Lung (tissue), 12 donors: Measurements from ENCODE around the gene RAB27B. TPM values are rescaled to one million over a fixed set of nuclear protein-coding genes. Genes with fewer than 3 reads are reported as not detected.
"Not testable (repeated sequence)": the region's sequence is repeated elsewhere in the genome, so short reads cannot be mapped to it uniquely, and the experiment has no call there.

Experiments used
- ATAC-seq: fragments of 200-7000 bp; cut with Tn5 transposase; one replicate; pipeline ENCODE4 v1.9.1; 2020; ENCODE audit warnings: moderate number of reproducible peaks; ENCODE audit not compliant: insufficient read depth, low FRiP score
- DNase-seq, 3 donors: peaks; one replicate each; pipeline ENCODE4 v3.0.0-alpha.2; 2013 to 2017
- H3K27ac ChIP-seq, 2 donors: one replicate each; pipeline ENCODE4 v1.5.1; 2013; ENCODE audit warnings: mild to moderate bottlenecking in 2 of 2, moderate library complexity in 2 of 2, control low read depth in 1 of 2, inconsistent platforms in 1 of 2, low read depth in 1 of 2, low read length in 1 of 2
- H3K27me3 ChIP-seq, 3 donors: one replicate each; pipeline ENCODE4 v1.5.1; 2013; ENCODE audit warnings: low read length in 2 of 3; ENCODE audit not compliant: control insufficient read depth in 3 of 3, insufficient read depth in 3 of 3
- H3K36me3 ChIP-seq, 4 donors: one replicate each; pipeline ENCODE4 v1.5.1; 2013; ENCODE audit warnings: low read length in 4 of 4, mild to moderate bottlenecking in 1 of 4, moderate library complexity in 1 of 4; ENCODE audit not compliant: control insufficient read depth in 4 of 4, insufficient read depth in 4 of 4
- H3K4me1 ChIP-seq, 5 donors: one replicate each; pipeline ENCODE4 v1.5.1; 2013; ENCODE audit warnings: low read length in 5 of 5, mild to moderate bottlenecking in 2 of 5, moderate library complexity in 1 of 5; ENCODE audit not compliant: control insufficient read depth in 5 of 5, insufficient read depth in 5 of 5
- H3K4me3 ChIP-seq: one replicate; pipeline ENCODE4 v1.5.1; 2013; ENCODE audit warnings: mild to moderate bottlenecking, control low read depth, moderate library complexity
- H3K9ac ChIP-seq, 2 donors: one replicate each; pipeline ENCODE4 v1.5.1; 2013; ENCODE audit warnings: low read length in 2 of 2, control low read depth in 1 of 2; ENCODE audit not compliant: insufficient read depth in 1 of 2
- H3K9me3 ChIP-seq, 4 donors: one replicate each; pipeline ENCODE4 v1.5.1; 2013; ENCODE audit warnings: low read length in 3 of 4, mild to moderate bottlenecking in 1 of 4, moderate library complexity in 1 of 4; ENCODE audit not compliant: control insufficient read depth in 4 of 4, insufficient read depth in 3 of 4
- CTCF ChIP-seq: IDR thresholded peaks from 2 replicates; pipeline ENCODE4 v1.5.1; 2012; ENCODE audit warnings: mild to moderate bottlenecking; ENCODE audit errors: control extremely low read depth, extremely low read depth
- WGBS, 2 donors: extraction: QIAGEN DNeasy Blood & Tissue Kit; methylation state at CpG; one replicate each; pipeline ENCODE4 v1.1.7; 2013; 5-methylcytosine and 5-hydroxymethylcytosine counted together
- polyA plus RNA-seq, 2 donors: library from polyadenylated mRNA; stranded (reverse); fragments of 200-250 nt; gene quantifications; one replicate each; pipeline ENCODE4 v1.2.1, GENCODE V29; 2013
- total RNA-seq, 2 donors: library from RNA; depleted of rRNA in 1 of 2; stranded (reverse); fragments of >200 nt in 1 of 2; gene quantifications; one replicate each; pipeline ENCODE4 v1.2.1, GENCODE V29; 2014 to 2021
- donor health status: control.
- donor health status: control.
- donor health status: Bipolar disorder and iron deficiency.
- donor health status: healthy.
- donor health status: DM: yes; HTN: yes; CAD: no.

Gene RAB27B
- total and polyA plus RNA-seq, 4 donors, result 5.0 to 21.5 (median 7.5) TPM

GRCh38 chr18:54812885-54813284, 15.4 kb upstream of the RAB27B start:
- H3K4me3 ChIP-seq, result no peak overlapping the region
- no peaks in the 10 kb centered on the region for H3K4me1 ChIP-seq
- H3K36me3 ChIP-seq, result no peaks in the 10 kb centered on the region
- H3K27ac ChIP-seq, result no peak overlapping the region
- ATAC-seq (no peak), DNase-seq (no peak)
- WGBS, 2 donors, result 36 to 65% methylated on average over 2 of the region's 2 CpGs
- no peak overlapping the region for H3K9ac ChIP-seq
- no peaks in the 10 kb centered on the region for H3K27me3 ChIP-seq
- H3K9me3 ChIP-seq, result no peaks in the 10 kb centered on the region
- no peak for TF ChIP-seq CTCF

- H3K4me3 ChIP-seq, result no peak overlapping the region
- no peak overlapping the region for H3K9ac ChIP-seq
- H3K9me3 ChIP-seq, result no peaks in the 10 kb centered on the region
- no peaks in the 10 kb centered on the region for H3K27me3 ChIP-seq
- DNase-seq, result no peak
- TF ChIP-seq CTCF, result no peak
- WGBS, 2 donors, result 84 to 95% methylated on average over 1 of the region's 1 CpG
- H3K4me1 ChIP-seq, result no peaks in the 10 kb centered on the region
- H3K36me3 ChIP-seq, result no peaks in the 10 kb centered on the region
- ATAC-seq, result no peak
- no peak overlapping the region for H3K27ac ChIP-seq
Observed at GRCh38 chr18:54813305-54813704, 15.0 kb upstream of the RAB27B start.

GRCh38 chr18:54813977-54814565, 14.2 kb upstream of the RAB27B start:
- no peaks in the 10 kb centered on the region for H3K36me3 ChIP-seq
- DNase-seq (peak in 2 of 3 donors; percentile 9 to 25), ATAC-seq (no peak)
- H3K27ac ChIP-seq, result no peak overlapping the region
- no peaks in the 10 kb centered on the region for H3K4me1 ChIP-seq
- no peak for TF ChIP-seq CTCF
- H3K9ac ChIP-seq, result no peak overlapping the region
- no peak overlapping the region for H3K4me3 ChIP-seq
- H3K27me3 ChIP-seq, result no peaks in the 10 kb centered on the region
- H3K9me3 ChIP-seq, result no peaks in the 10 kb centered on the region
- WGBS, 2 donors, result 46 to 84% methylated on average over 1 of the region's 1 CpG

DNA sequence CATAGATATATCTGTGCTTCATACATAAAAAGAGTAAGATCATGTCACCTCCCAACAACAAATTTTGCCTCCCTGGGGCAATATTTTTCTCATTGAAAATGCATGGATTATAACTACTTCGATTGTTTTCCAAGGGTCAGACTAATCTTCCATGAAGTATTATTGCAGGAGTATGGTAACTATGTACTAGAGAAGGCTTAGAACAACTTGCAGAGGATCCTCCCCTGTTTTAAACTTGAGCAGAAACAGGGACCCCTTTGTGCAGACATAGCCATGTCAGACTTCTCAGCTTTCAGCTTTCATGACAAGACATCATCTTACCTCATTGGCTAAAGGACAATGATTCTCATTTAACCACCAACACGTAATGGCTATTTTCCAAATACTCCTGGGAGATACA, 13.2 kb upstream of the RAB27B start:
- no peaks in the 10 kb centered on the region for H3K27me3 ChIP-seq
- no peaks in the 10 kb centered on the region for H3K4me1 ChIP-seq
- H3K9me3 ChIP-seq, result no peaks in the 10 kb centered on the region
- no peak overlapping the region for H3K9ac ChIP-seq
- H3K4me3 ChIP-seq, result no peak overlapping the region
- WGBS, 2 donors, result 90 to 93% methylated on average over 2 of the region's 2 CpGs
- TF ChIP-seq CTCF, result no peak
- H3K36me3 ChIP-seq, result no peaks in the 10 kb centered on the region
- no peak overlapping the region for H3K27ac ChIP-seq
- no peak for DNase-seq
- no peak for ATAC-seq

DNA sequence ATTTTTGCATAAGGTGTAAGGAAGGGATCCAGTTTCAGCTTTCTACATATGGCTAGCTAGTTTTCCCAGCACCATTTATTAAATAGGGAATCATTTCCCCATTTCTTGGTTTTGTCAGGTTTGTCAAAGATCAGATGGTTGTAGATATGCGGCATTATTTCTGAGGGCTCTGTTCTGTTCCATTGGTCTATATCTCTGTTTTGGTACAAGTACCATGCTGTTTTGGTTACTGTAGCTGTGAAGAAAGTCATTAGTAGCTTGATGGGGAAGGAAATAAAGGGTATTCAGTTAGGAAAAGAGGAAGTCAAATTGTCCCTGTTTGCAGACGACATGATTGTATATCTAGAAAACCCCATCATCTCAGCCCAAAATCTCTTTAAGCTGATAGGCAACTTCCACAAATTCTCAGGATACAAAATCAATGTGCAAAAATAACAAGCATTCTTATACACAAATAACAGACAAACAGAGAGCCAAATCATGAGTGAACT, 7.4 kb upstream of the RAB27B start:
- not testable (repeated sequence) for H3K9ac ChIP-seq, ATAC-seq, H3K4me1 ChIP-seq, DNase-seq, H3K9me3 ChIP-seq, H3K27ac ChIP-seq, H3K27me3 ChIP-seq, H3K36me3 ChIP-seq, H3K4me3 ChIP-seq
- WGBS, 2 donors, result 41 to 64% methylated on average over 2 of the region's 2 CpGs
